Ovary (tissue), 9 donors: ENCODE data around the gene SUGP1. TPM values are rescaled to one million over a fixed set of nuclear protein-coding genes. Genes with fewer than 3 reads are reported as not detected.

Experiments
- DNase-seq, 5 donors: peaks; one replicate each; pipeline ENCODE4 v3.0.0-alpha.2; 2019 to 2020
- H3K27ac ChIP-seq, 2 donors: fragments of 200-600 bp; one replicate each; pipeline versions ENCODE4 v1.5.1 to v1.8.0; 2019 to 2022
- H3K27me3 ChIP-seq: fragments of 200-600 bp; one replicate; pipeline ENCODE4 v1.8.0; 2022
- H3K36me3 ChIP-seq: fragments of 200-600 bp; sonication (generic); one replicate; pipeline ENCODE4 v1.5.1; 2019
- H3K4me1 ChIP-seq: one replicate; pipeline ENCODE4 v1.8.1; 2013; ENCODE audit warnings: mild to moderate bottlenecking, moderate library complexity; ENCODE audit not compliant: insufficient read depth
- H3K4me3 ChIP-seq: fragments of 200-600 bp; sonication (generic); one replicate; pipeline ENCODE4 v1.5.1; 2017
- H3K9me3 ChIP-seq, 2 donors: fragments of 200-600 bp in 1 of 2; sonication (generic) in 1 of 2; one replicate each; pipeline versions ENCODE4 v1.5.1 to v1.8.1; 2013 to 2019; ENCODE audit warnings: mild to moderate bottlenecking in 1 of 2, moderate library complexity in 1 of 2
- CTCF ChIP-seq, 3 donors: fragments of 450-650 bp in 2 of 3; fragments of 200-600 bp in 1 of 3; IDR thresholded peaks; one replicate each; pipeline versions ENCODE4 v1.5.1 to v1.8.0; 2016 to 2022; ENCODE audit warnings: antibody characterized with exemption in 3 of 3, mild to moderate bottlenecking in 1 of 3
- EP300 ChIP-seq: sonication (generic); formaldehyde crosslinking; IDR thresholded peaks from one replicate; pipeline ENCODE4 v1.6.1; 2017; ENCODE audit warnings: antibody characterized with exemption
- POLR2A ChIP-seq: fragments of 450-650 bp; IDR thresholded peaks from one replicate; pipeline ENCODE4 v1.6.1; 2017; ENCODE audit warnings: antibody characterized with exemption, mild to moderate bottlenecking, moderate library complexity
- WGBS, 3 donors: extraction: QIAGEN DNeasy Blood & Tissue Kit in 1 of 3; methylation state at CpG; one replicate each; pipeline versions ENCODE4 v1.1.5 to v1.1.7; 2013 to 2017; 5-methylcytosine and 5-hydroxymethylcytosine counted together
- intact Hi-C, 4 donors: fragments of 100-400 bp; cut with DNase I; formaldehyde crosslinking; loops; one replicate each; pipeline versions ENCODE4 v1.11.0 to v1.15.1; 2022 to 2023
- polyA plus RNA-seq, 2 donors: library from polyadenylated mRNA; stranded (reverse); fragments of 200-250 nt in 1 of 2; fragments of 350-450 nt in 1 of 2; fragmentation: Illumina TruSeq in 1 of 2; extraction: RNeasy Lipid Tissue Mini Kit (QIAGEN cat#74804) in 1 of 2; gene quantifications; one replicate each; pipeline ENCODE4 v1.2.3, GENCODE V29; 2013 to 2014
- total RNA-seq, 7 donors: library from RNA; depleted of rRNA in 2 of 7; stranded (reverse); fragments of >200 nt in 2 of 7; fragmentation: NEBNext Ultra II Directional in 3 of 7; extraction: Animal tissue kit (Norgen Biotek cat#: 25700) in 3 of 7; gene quantifications; one replicate each; pipeline versions ENCODE4 v1.1.0 to v1.2.4, GENCODE V29; 2016 to 2023
- donor health status: DM: no; HTN: no; CAD: no; lungs with moderate emphysema.
- donor health status: DM: no; HTN: no; CAD: no.
- donor health status: Bipolar disorder and iron deficiency.
- donor health status: DM: yes; HTN: yes; CAD: no.
- donor health status: DM: no; HTN: no; CAD: no.
- donor health status: DM: yes; HTN: yes; CAD: no.

The SUGP1 gene
- total and polyA plus RNA-seq, 9 donors, result 14.7 to 42.9 (median 36.6) TPM

DNA sequence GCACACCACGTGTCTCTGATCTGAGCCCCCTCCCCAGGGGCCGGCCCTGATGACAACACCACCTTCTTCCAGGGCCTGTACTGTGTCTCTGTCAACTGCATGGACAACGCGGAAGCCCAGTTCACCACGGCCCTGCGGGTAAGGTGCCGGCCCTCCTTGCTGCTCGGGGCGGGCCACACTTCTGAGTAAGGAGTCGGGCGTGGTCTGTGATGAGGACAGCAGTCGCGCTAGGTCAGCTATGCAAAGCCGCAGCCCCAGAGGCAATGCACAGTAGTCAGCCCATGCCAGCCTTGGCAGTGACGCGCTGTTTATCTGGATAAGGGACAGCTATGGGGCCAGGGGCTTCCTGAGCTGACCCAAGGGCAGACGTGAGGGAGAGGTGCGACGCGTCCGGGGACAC lies 24.9 kb upstream of the SUGP1 start:
- Histone ChIP-seq H3K36me3 (no peaks in the 10 kb centered on the region), H3K27me3 (no peaks in the 10 kb centered on the region), H3K27ac (no peak overlapping the region), H3K4me1 (no peaks in the 10 kb centered on the region), H3K9me3 (no peaks in the 10 kb centered on the region), H3K4me3 (no peak overlapping the region)
- no peak for DNase-seq
- 85 to 91% (median 88%) methylated on average over 20 to 21 of the region's 21 CpGs for WGBS, 3 donors
- no peak for TF ChIP-seq CTCF (IDR thresholded peaks at IDR 0.05)
- TF ChIP-seq POLR2A, result no peak
- no peak for TF ChIP-seq EP300
- intact Hi-C loops, result no loop called here

GRCh38 chr19:19343762-19344161 lies 23.5 kb upstream of the SUGP1 start:
- Histone ChIP-seq H3K36me3 (no peaks in the 10 kb centered on the region), H3K4me3 (no peak overlapping the region), H3K27ac (no peak overlapping the region), H3K4me1 (no peaks in the 10 kb centered on the region), H3K27me3 (no peaks in the 10 kb centered on the region), H3K9me3 (no peaks in the 10 kb centered on the region)
- intact Hi-C loops, result no loop called here
- TF ChIP-seq POLR2A (no peak), CTCF (IDR thresholded peaks at IDR 0.05) (no peak), EP300 (no peak)
- 86 to 89% (median 87%) methylated on average over 14 of the region's 14 CpGs for WGBS, 3 donors
- no peak for DNase-seq

- Histone ChIP-seq H3K27me3 (no peaks in the 10 kb centered on the region), H3K9me3 (no peaks in the 10 kb centered on the region), H3K4me3 (no peak overlapping the region), H3K36me3 (no peaks in the 10 kb centered on the region), H3K27ac (no peak overlapping the region), H3K4me1 (no peaks in the 10 kb centered on the region)
- no peak for TF ChIP-seq EP300
- TF ChIP-seq CTCF (IDR thresholded peaks at IDR 0.05), result no peak
- no peak for TF ChIP-seq POLR2A
- DNase-seq, result no peak
- intact Hi-C loops, result no loop called here
- 52 to 71% (median 57%) methylated on average over 7 of the region's 7 CpGs for WGBS, 3 donors
Measured at GRCh38 chr19:19343016-19343362, 22.7 kb upstream of the SUGP1 start.

- Histone ChIP-seq H3K4me1 (no peaks in the 10 kb centered on the region), H3K27me3 (no peaks in the 10 kb centered on the region), H3K4me3 (no peak overlapping the region), H3K27ac (no peak overlapping the region), H3K36me3 (no peaks in the 10 kb centered on the region), H3K9me3 (no peaks in the 10 kb centered on the region)
- intact Hi-C loops, result no loop called here
- DNase-seq, result peak in 4 of 5 donors; percentile 43 to 68 (median 58)
- TF ChIP-seq CTCF (IDR thresholded peaks at IDR 0.05) (peak in 1 of 3 donors; percentile 40), POLR2A (no peak), EP300 (no peak)
- 57 to 65% (median 58%) methylated on average over 28 of the region's 28 CpGs for WGBS, 3 donors
Measured at GRCh38 chr19:19342086-19343015, 22.0 kb upstream of the SUGP1 start.
